Body of pancreas (tissue), 4 donors: Measurements from ENCODE around the gene ITIH3. TPM values are rescaled to one million over a fixed set of nuclear protein-coding genes. Genes with fewer than 3 reads are reported as not detected.

Experiments used
- ATAC-seq: fragments of 150-250 bp; one replicate; pipeline ENCODE4 v1.9.1; 2016
- DNase-seq, 4 donors: peaks; one replicate each; pipeline ENCODE4 v3.0.0-alpha.2; 2019
- H3K27ac ChIP-seq, 4 donors: fragments of 200-600 bp; sonication (generic); 1 replicate in 3 of 4; 2 replicates in 1 of 4; pipeline versions ENCODE4 v1.5.1 to v1.6.1; 2016 to 2019; ENCODE audit warnings: mild to moderate bottlenecking in 1 of 4, mixed read lengths in 1 of 4, moderate library complexity in 1 of 4
- H3K27me3 ChIP-seq, 2 donors: fragments of 200-600 bp; sonication (generic); one replicate each; pipeline ENCODE4 v1.6.0; 2016; ENCODE audit warnings: mild to moderate bottlenecking in 1 of 2
- H3K36me3 ChIP-seq, 2 donors: fragments of 200-600 bp; sonication (generic); replicated peaks in 1 of 2; 2 replicates each; pipeline ENCODE4 v1.5.1; 2016; ENCODE audit warnings: low read depth in 2 of 2; ENCODE audit not compliant: insufficient read depth in 1 of 2
- H3K4me1 ChIP-seq: fragments of 200-600 bp; sonication (generic); one replicate; pipeline ENCODE4 v1.6.0; 2016
- H3K4me3 ChIP-seq, 2 donors: fragments of 200-600 bp; sonication (generic); 1 replicate in 1 of 2; 2 replicates in 1 of 2; pipeline ENCODE4 v1.5.1; 2016 to 2019
- H3K9me3 ChIP-seq, 3 donors: fragments of 200-600 bp; sonication (generic); 1 replicate in 2 of 3; 2 replicates in 1 of 3; pipeline ENCODE4 v1.5.1; 2016
- CTCF ChIP-seq, 7 experiments: fragments of 450-650 bp in 4 of 7; fragments of 200-600 bp in 3 of 7; sonication (generic) in 3 of 7; IDR thresholded peaks; one replicate each; pipeline ENCODE4 v1.5.1; 2016 to 2019; ENCODE audit warnings: antibody characterized with exemption in 7 of 7
- POLR2A ChIP-seq, 3 donors: fragments of 450-650 bp; IDR thresholded peaks; one replicate each; pipeline ENCODE4 v1.6.1; 2016; ENCODE audit warnings: antibody characterized with exemption in 3 of 3, mild to moderate bottlenecking in 2 of 3
- WGBS, 2 donors: methylation state at CpG; one replicate each; pipeline ENCODE4 v1.1.5; 2017; 5-methylcytosine and 5-hydroxymethylcytosine counted together
- intact Hi-C: fragments of 100-400 bp; cut with DNase I; formaldehyde crosslinking; loops from one replicate; pipeline ENCODE4 v1.15.1; 2023
- total RNA-seq, 2 donors: library from RNA; depleted of rRNA; stranded (reverse); fragments of >200 nt; gene quantifications; one replicate each; pipeline ENCODE4 v1.1.0, GENCODE V29; 2016

ITIH3 gene
- total RNA-seq, 2 donors from 2014 or later: 1.6 TPM; not detected in 1

DNA sequence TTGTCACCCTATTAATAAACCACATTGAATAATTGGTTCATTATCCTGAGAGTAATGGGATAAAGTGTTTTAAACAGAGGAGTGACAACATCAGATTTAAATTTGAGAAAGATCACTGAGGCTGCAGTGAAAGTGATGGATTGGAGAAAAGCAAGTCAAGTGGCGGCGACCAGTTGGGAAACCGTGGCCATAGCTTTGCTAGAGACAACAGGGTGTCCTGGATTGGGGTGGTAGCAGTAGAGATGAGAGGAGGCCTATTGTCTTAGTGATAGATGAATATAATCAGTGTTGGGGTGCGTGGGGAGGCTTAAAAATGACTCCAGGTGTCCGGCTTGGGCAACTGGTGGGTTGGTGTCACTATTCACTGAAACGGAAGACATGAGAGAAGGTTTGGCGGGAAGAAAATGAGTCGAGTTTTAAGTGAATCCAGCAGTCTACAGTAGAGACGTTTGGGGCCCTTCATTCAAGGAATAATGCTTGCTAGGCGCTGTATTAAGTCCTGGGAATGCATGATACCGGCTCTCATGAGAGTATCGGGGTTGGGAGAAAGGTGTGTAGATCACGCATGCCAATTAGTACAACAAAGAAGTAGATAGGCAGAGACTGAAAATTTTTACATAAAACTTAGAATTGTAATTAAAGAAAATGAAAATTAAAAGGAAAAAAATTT lies 24.7 kb upstream of the ITIH3 start:
- intact Hi-C loops: no loop called here
- peaks cover 0 to 10% of the 10 kb centered on the region in 2 donors for H3K36me3 ChIP-seq
- H3K9me3 ChIP-seq: no peaks in the 10 kb centered on the region
- peak overlapping the region; percentile 76 to 92 for H3K4me3 ChIP-seq
- no peaks in the 10 kb centered on the region for H3K27me3 ChIP-seq
- no peak for DNase-seq
- no peak for TF ChIP-seq POLR2A (IDR thresholded peaks at IDR 0.05)
- TF ChIP-seq CTCF (IDR thresholded peaks at IDR 0.05): no peak
- H3K4me1 ChIP-seq: peaks cover 17% of the 10 kb centered on the region
- H3K27ac ChIP-seq: peak overlapping the region in 3 of 4 donors; percentile 68 to 86 (median 83)
- no peak for ATAC-seq
- WGBS, 2 donors: 14 to 16% methylated on average over 13 of the region's 13 CpGs

- Histone ChIP-seq H3K36me3 (peaks cover 0 to 5% of the 10 kb centered on the region in 2 donors), H3K9me3 (no peaks in the 10 kb centered on the region), H3K27ac (peak within 1 kb of the TSS; percentile 55 to 86 (median 76)), H3K4me1 (peaks cover 24% of the 10 kb centered on the region), H3K4me3 (peak within 1 kb of the TSS; percentile 76 to 92), H3K27me3 (no peaks in the 10 kb centered on the region)
- peak; percentile 98 for ATAC-seq
- intact Hi-C loops: no loop called here
- peak in 2 of 7 experiments; percentile 12 to 15 for TF ChIP-seq CTCF (IDR thresholded peaks at IDR 0.05)
- TF ChIP-seq POLR2A (IDR thresholded peaks at IDR 0.05): peak; percentile 79 to 97 (median 94)
- 0 to 2% methylated on average over 22 to 67 of the region's 67 CpGs for WGBS, 2 donors
- DNase-seq: peak; percentile 93 to 97 (median 96)
Observed at GRCh38 chr3:52770496-52771333, 23.9 kb upstream of the ITIH3 start, which contains the start of gene NEK4. Gene NEK4, minus strand, starts transcription at chr3:52770940. Its CDS starts 194 bp downstream, at chr3:52770746.

- H3K27me3 ChIP-seq: no peaks in the 10 kb centered on the region
- TF ChIP-seq CTCF (IDR thresholded peaks at IDR 0.05): no peak
- H3K27ac ChIP-seq: peak overlapping the region; percentile 55 to 86 (median 76)
- DNase-seq (no peak), ATAC-seq (peak; percentile 12)
- H3K36me3 ChIP-seq: peaks cover 0 to 4% of the 10 kb centered on the region in 2 donors
- peak overlapping the region in 1 of 2 donors; percentile 92 for H3K4me3 ChIP-seq
- no peaks in the 10 kb centered on the region for H3K9me3 ChIP-seq
- intact Hi-C loops: no loop called here
- WGBS, 2 donors: 49 to 55% methylated on average over 5 of the region's 5 CpGs
- peaks cover 27% of the 10 kb centered on the region for H3K4me1 ChIP-seq
Observed at GRCh38 chr3:52771334-52771681, 23.3 kb upstream of the ITIH3 start.

DNA sequence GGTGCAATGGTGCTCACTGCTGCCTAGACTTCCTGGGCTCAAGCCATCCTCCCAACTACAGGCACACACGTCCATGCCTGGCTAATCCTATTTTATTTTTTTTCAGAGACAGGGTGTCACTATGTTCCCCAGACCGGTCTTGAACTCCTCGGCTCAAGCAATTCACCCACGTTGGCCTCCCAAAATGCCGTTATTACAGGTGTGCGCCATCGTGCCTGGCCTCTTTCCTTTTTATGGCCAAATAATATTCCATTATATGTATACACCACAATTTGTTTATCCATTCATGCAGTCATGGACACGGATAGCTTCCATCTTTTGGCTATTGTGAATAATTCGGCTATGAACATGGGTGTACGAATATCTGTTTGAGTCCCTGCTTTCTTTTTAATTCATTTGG lies 22.9 kb upstream of the ITIH3 start:
- no peaks in the 10 kb centered on the region for H3K9me3 ChIP-seq
- DNase-seq (no peak), ATAC-seq (no peak)
- H3K27me3 ChIP-seq: no peaks in the 10 kb centered on the region
- intact Hi-C loops: no loop called here
- H3K4me1 ChIP-seq: peaks cover 27% of the 10 kb centered on the region
- peak overlapping the region in 2 of 4 donors; percentile 83 to 86 for H3K27ac ChIP-seq
- no peak for TF ChIP-seq POLR2A (IDR thresholded peaks at IDR 0.05)
- TF ChIP-seq CTCF (IDR thresholded peaks at IDR 0.05): no peak
- H3K4me3 ChIP-seq: no peak overlapping the region
- peaks cover 0 to 2% of the 10 kb centered on the region in 2 donors for H3K36me3 ChIP-seq
- WGBS, 2 donors: 80 to 89% methylated on average over 10 of the region's 10 CpGs
